K562 (cell line): ENCODE data around the gene RSPH9. TPM values are rescaled to one million over a fixed set of nuclear protein-coding genes. Genes with fewer than 3 reads are reported as not detected.
A peak's percentile ranks its signal among the peaks of the same experiment; 100 is the strongest.

ENCODE experiments used
- ATAC-seq: fragments of 200-7000 bp; cut with Tn5 transposase; 3 replicates; pipeline ENCODE4 v1.9.1; 2020; ENCODE audit warnings: moderate library complexity
- BruUV-seq: library from RNA; stranded (reverse); fragments of 400-500 nt; replicated peaks from 2 replicates; lab custom pipeline; 2021; lab: Mats Ljungman, UMichigan
- CTCF ChIA-PET: fragments of 300-600 bp; formaldehyde crosslinking; extraction: SDS; loops from one replicate; lab custom pipeline; 2021; ENCODE audit warnings: low intra/inter-chr PET ratio; lab: Yijun Ruan, JAX
- POLR2A ChIA-PET: fragments of 300-600, 350-650 bp; sonication (Branson Sonifier 250); formaldehyde crosslinking; extraction: SDS; loops from one replicate; lab custom pipeline; 2021; ENCODE audit warnings: antibody characterized with exemption, inconsistent platforms; lab: Yijun Ruan, JAX
- DNase-seq, 4 experiments: peaks; one replicate each; pipeline versions ENCODE4 v3.0.0 to v3.0.0-alpha.2; 2011 to 2018; ENCODE audit warnings: low spot score in 3 of 4, mixed read lengths in 3 of 4; ENCODE audit errors: extremely low read depth in 1 of 4
- FAIRE-seq: peaks from 2 replicates; lab custom pipeline; 2011; peaks lifted over from hg19 to GRCh38; lab: Jason Lieb, UNC
- H2AFZ ChIP-seq: 2 replicates; pipeline ENCODE4 v1.6.0; 2011; ENCODE audit warnings: low read depth, low read length, control low read depth, inconsistent platforms
- H3K27ac ChIP-seq: fragments of 200-600 bp; 3 replicates; pipeline ENCODE4 v1.8.0; 2011; ENCODE audit warnings: low read depth, mild to moderate bottlenecking, control low read depth, inconsistent platforms, low read length, moderate library complexity, mixed read lengths; ENCODE audit errors: extremely low read depth
- H3K27me3 ChIP-seq, 2 experiments: fragments of 300-600 bp in 1 of 2; 2 replicates in 1 of 2; 3 replicates in 1 of 2; pipeline versions ENCODE4 v1.6.0 to v1.8.0; 2011; ENCODE audit warnings: inconsistent platforms in 2 of 2, low read length in 2 of 2, mild to moderate bottlenecking in 1 of 2, mixed read lengths in 1 of 2, moderate library complexity in 1 of 2; ENCODE audit not compliant: control insufficient read depth in 2 of 2, insufficient read depth in 2 of 2
- H3K36me3 ChIP-seq: fragments of 300-600 bp; 3 replicates; pipeline ENCODE4 v1.8.0; 2011; ENCODE audit warnings: mild to moderate bottlenecking, low read length, inconsistent platforms; ENCODE audit not compliant: control insufficient read depth, insufficient read depth
- H3K4me1 ChIP-seq, 2 experiments: fragments of 200-600 bp in 1 of 2; replicated peaks in 1 of 2; 2 replicates in 1 of 2; 3 replicates in 1 of 2; pipeline versions ENCODE4 v1.5.1 to v1.8.0; 2011; ENCODE audit warnings: inconsistent platforms in 2 of 2, low read length in 2 of 2, mild to moderate bottlenecking in 1 of 2, mixed read lengths in 1 of 2, moderate library complexity in 1 of 2; ENCODE audit not compliant: control insufficient read depth in 2 of 2, insufficient read depth in 2 of 2
- H3K4me2 ChIP-seq: 2 replicates; pipeline ENCODE4 v1.6.1; 2011; ENCODE audit warnings: low read length, control low read depth, inconsistent platforms, mixed read lengths; ENCODE audit not compliant: insufficient read depth
- H3K4me3 ChIP-seq: fragments of 200-600 bp; sonication (generic), shearing (Covaris generic); 2 replicates; pipeline ENCODE4 v1.5.1; 2016; ENCODE audit warnings: control low read depth, inconsistent platforms
- H3K79me2 ChIP-seq: fragments of 200-600 bp; 3 replicates; pipeline ENCODE4 v1.8.0; 2011; ENCODE audit warnings: low read length, inconsistent platforms; ENCODE audit not compliant: control insufficient read depth, insufficient read depth
- H3K9ac ChIP-seq, 2 experiments: 2 replicates each; pipeline versions ENCODE4 v1.6.0 to v1.6.1; 2011; ENCODE audit warnings: low read depth in 2 of 2, low read length in 2 of 2, control low read depth in 1 of 2, inconsistent platforms in 1 of 2, mild to moderate bottlenecking in 1 of 2, mixed read lengths in 1 of 2; ENCODE audit not compliant: insufficient read depth in 1 of 2
- H3K9me1 ChIP-seq: one replicate; pipeline ENCODE4 v1.6.0; 2011; ENCODE audit warnings: inconsistent platforms, mild to moderate bottlenecking, low read length, moderate library complexity; ENCODE audit not compliant: control insufficient read depth, insufficient read depth
- H3K9me3 ChIP-seq: replicated peaks from 2 replicates; pipeline ENCODE4 v1.5.1; 2011; ENCODE audit warnings: low read depth, low read length, inconsistent platforms; ENCODE audit not compliant: control insufficient read depth, insufficient read depth
- H4K20me1 ChIP-seq: replicated peaks from 2 replicates; pipeline ENCODE4 v1.6.1; 2011; ENCODE audit warnings: low read length, inconsistent platforms, mixed read lengths; ENCODE audit not compliant: control insufficient read depth, insufficient read depth
- ATF4 ChIP-seq: fragments of 450-650 bp; formaldehyde crosslinking; IDR thresholded peaks from 2 replicates; pipeline ENCODE4 v1.4.0; 2022; ENCODE audit warnings: mild to moderate bottlenecking, moderate library complexity
- BRF2 ChIP-seq: IDR thresholded peaks from 3 replicates; pipeline ENCODE4 v1.6.1; 2011; ENCODE audit warnings: borderline replicate concordance, mild to moderate bottlenecking; ENCODE audit not compliant: insufficient read length, insufficient read depth
- FOXP1 ChIP-seq: sonication (generic); formaldehyde crosslinking; IDR thresholded peaks from 2 replicates; pipeline ENCODE4 v1.8.0; 2022; ENCODE audit warnings: mild to moderate bottlenecking, missing genetic modification reagents
- MYBL2 ChIP-seq, 2 experiments: fragments of 450-650 bp in 1 of 2; sonication (generic) in 1 of 2; formaldehyde crosslinking in 1 of 2; IDR thresholded peaks; 2 replicates each; pipeline versions ENCODE4 v1.6.1 to v1.8.1; 2017 to 2022; ENCODE audit warnings: borderline replicate concordance in 1 of 2, inconsistent platforms in 1 of 2, low read depth in 1 of 2, mild to moderate bottlenecking in 1 of 2, missing genetic modification reagents in 1 of 2, moderate library complexity in 1 of 2
- NELFE ChIP-seq: IDR thresholded peaks from 2 replicates; pipeline ENCODE4 v1.6.1; 2011; ENCODE audit warnings: mild to moderate bottlenecking; ENCODE audit not compliant: insufficient read depth, insufficient read length
- NFRKB ChIP-seq: fragments of 450-650 bp; IDR thresholded peaks from 2 replicates; pipeline ENCODE4 v1.6.1; 2016; ENCODE audit warnings: low read depth
- PATZ1 ChIP-seq: fragments of 250-450 bp; sonication (Bioruptor Pico); IDR thresholded peaks from 2 replicates; pipeline ENCODE4 v1.5.0; 2020; ENCODE audit warnings: mild to moderate bottlenecking, borderline replicate concordance
- PRPF4 ChIP-seq: fragments of 200-400 bp; formaldehyde crosslinking; IDR thresholded peaks from one replicate; pipeline ENCODE4 v1.6.1; 2017; ENCODE audit warnings: low read length, low read depth, mild to moderate bottlenecking; ENCODE audit not compliant: insufficient read depth, poor library complexity, severe bottlenecking
- TAF15 ChIP-seq: fragments of 200-400 bp; formaldehyde crosslinking; IDR thresholded peaks from 2 replicates; pipeline ENCODE4 v1.6.1; 2017; ENCODE audit warnings: mild to moderate bottlenecking, low read depth, low read length, moderate library complexity
- TCF7L2 ChIP-seq: fragments of 150-350 bp; IDR thresholded peaks from 2 replicates; pipeline ENCODE4 v1.6.1; 2016; ENCODE audit warnings: low read depth, mild to moderate bottlenecking, low read length, moderate library complexity
- ZNF232 ChIP-seq: sonication (generic); formaldehyde crosslinking; IDR thresholded peaks from 2 replicates; pipeline ENCODE4 v1.8.0; 2022; ENCODE audit warnings: mild to moderate bottlenecking, missing genetic modification reagents
- ZNF764 ChIP-seq: fragments of 250-450 bp; sonication (Bioruptor Pico); IDR thresholded peaks from 2 replicates; pipeline ENCODE4 v1.4.0; 2020; ENCODE audit warnings: low read depth, mild to moderate bottlenecking, moderate library complexity
- WGBS: fragments of 100-300 bp; shearing (Covaris generic); methylation state at CpG from one replicate; pipeline ENCODE4 v1.1.6; 2016; ENCODE audit warnings: low coverage, mixed read lengths; ENCODE audit not compliant: insufficient coverage; ENCODE audit errors: missing lambda C conversion rate; 5-methylcytosine and 5-hydroxymethylcytosine counted together
- in situ Hi-C: fragments of 300-500 bp; cut with MboI; formaldehyde crosslinking; loops from 4 replicates; pipeline ENCODE4 v1.15.0; 2018; ENCODE audit warnings: inconsistent platforms, mixed read lengths
- intact Hi-C: fragments of 100-400 bp; cut with micrococcal nuclease; formaldehyde crosslinking; loops from 2 replicates; pipeline ENCODE4 v1.14.2; 2022
- polyA plus RNA-seq, 8 experiments: library from polyadenylated mRNA; depleted of rRNA in 4 of 8; stranded (reverse) in 5 of 8; unstranded in 3 of 8; fragments of >200 nt; fragmentation: Nextera tagmentation in 2 of 8; fragmentation: Illumina TruSeq in 1 of 8; extraction: Ambion mirVana in 2 of 8; extraction: Trizol in 1 of 8; gene quantifications; 2 replicates each; pipeline versions ENCODE4 v1.2.1 to v1.2.3, GENCODE V29; 2011 to 2014; ENCODE audit warnings: inconsistent platforms in 1 of 8, missing spikeins in 1 of 8
- total RNA-seq, 7 experiments: library from RNA; depleted of rRNA in 6 of 7; stranded (reverse); fragments of >200 nt in 6 of 7; fragmentation: Illumina TruSeq in 2 of 7; extraction: Trizol in 2 of 7; gene quantifications; 2 replicates each; pipeline versions ENCODE4 v1.2.1 to v1.2.3, GENCODE V29; 2011 to 2021; ENCODE audit warnings: low replicate concordance in 1 of 7
- TF ChIP-seq, protein P1 (sequence below): sonication (generic); formaldehyde crosslinking; IDR thresholded peaks from 2 replicates; pipeline ENCODE4 v1.8.0; 2022; ENCODE audit warnings: missing genetic modification reagents, mild to moderate bottlenecking, borderline replicate concordance

The RSPH9 gene
- total and polyA plus RNA-seq, 9 of the 15 experiments (the other 6 are each of a cell fraction or from before 2014, with no cell fraction given), result 0.05 to 0.60 (median 0.39) TPM; not detected in 6

DNA sequence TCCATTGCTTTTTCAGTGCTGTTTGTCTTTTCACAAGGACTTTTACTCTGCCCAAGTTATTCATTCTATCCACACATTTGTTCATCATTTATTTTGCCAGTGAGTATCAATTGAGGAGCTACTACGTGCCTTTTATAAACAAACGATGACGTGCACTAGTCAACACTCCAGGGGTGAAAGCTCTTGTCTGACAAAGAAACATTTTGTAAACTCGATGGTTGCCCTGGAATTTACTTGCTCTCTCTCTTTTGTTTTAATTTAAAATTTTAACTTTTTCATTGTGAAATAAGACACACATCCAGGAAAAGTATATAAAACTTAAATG, 51.1 kb downstream of the RSPH9 start:
- Histone ChIP-seq H3K4me1 (peaks cover 0 to 15% of the 10 kb centered on the region in 2 experiments; a peak in 4 of 5 replicates), H3K27ac (no peak overlapping the region), H3K9me3 (no peaks in the 10 kb centered on the region), H3K4me2 (no peak overlapping the region), H4K20me1 (no peaks in the 10 kb centered on the region), H3K9me1 (no peaks in the 10 kb centered on the region), H3K9ac (no peak overlapping the region), H2AFZ (peak overlapping the region; percentile 75; the same call in 1 of the 2 replicates), H3K79me2 (no peaks in the 10 kb centered on the region), H3K27me3 (no peaks in the 10 kb centered on the region), H3K36me3 (no peaks in the 10 kb centered on the region), H3K4me3 (no peak overlapping the region)
- DNase-seq, result no peak
- in situ Hi-C loops, result no loop called here
- WGBS, result 77% methylated on average over 4 of the region's 4 CpGs
- intact Hi-C loops, result no loop called here
- CTCF ChIA-PET, result no interaction called here
- POLR2A ChIA-PET, result interaction anchor here (0.6 to 2.1 kb wide), 4 partner anchors 8 to 381 kb away, joined by 3 to 7 read pairs (median 4); partner anchors contain the start of gene MRPS18A
- no peak for ATAC-seq
- BruUV-seq, result no TSS peak
- TF ChIP-seq ATF4, result no peak
- TF ChIP-seq NELFE, result no peak
- TF ChIP-seq NFRKB, result no peak
- TF ChIP-seq, protein P1, sequence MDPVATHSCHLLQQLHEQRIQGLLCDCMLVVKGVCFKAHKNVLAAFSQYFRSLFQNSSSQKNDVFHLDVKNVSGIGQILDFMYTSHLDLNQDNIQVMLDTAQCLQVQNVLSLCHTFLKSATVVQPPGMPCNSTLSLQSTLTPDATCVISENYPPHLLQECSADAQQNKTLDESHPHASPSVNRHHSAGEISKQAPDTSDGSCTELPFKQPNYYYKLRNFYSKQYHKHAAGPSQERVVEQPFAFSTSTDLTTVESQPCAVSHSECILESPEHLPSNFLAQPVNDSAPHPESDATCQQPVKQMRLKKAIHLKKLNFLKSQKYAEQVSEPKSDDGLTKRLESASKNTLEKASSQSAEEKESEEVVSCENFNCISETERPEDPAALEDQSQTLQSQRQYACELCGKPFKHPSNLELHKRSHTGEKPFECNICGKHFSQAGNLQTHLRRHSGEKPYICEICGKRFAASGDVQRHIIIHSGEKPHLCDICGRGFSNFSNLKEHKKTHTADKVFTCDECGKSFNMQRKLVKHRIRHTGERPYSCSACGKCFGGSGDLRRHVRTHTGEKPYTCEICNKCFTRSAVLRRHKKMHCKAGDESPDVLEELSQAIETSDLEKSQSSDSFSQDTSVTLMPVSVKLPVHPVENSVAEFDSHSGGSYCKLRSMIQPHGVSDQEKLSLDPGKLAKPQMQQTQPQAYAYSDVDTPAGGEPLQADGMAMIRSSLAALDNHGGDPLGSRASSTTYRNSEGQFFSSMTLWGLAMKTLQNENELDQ (CRISPR knock-in tag), result no peak
- no peak for TF ChIP-seq FOXP1
- TF ChIP-seq ZNF232, result no peak
- no peak for TF ChIP-seq MYBL2 (IDR thresholded peaks at IDR 0.05; ENCODE audit: low read depth)
- TF ChIP-seq MYBL2 (CRISPR knock-in tag; IDR thresholded peaks at IDR 0.05; ENCODE audit: borderline replicate concordance), result no peak
- no peak for TF ChIP-seq PATZ1 (CRISPR knock-in tag)
- no peak for TF ChIP-seq BRF2
- no peak for TF ChIP-seq PRPF4
- TF ChIP-seq TCF7L2, result no peak
- TF ChIP-seq ZNF764 (CRISPR knock-in tag), result no peak
- no peak for TF ChIP-seq TAF15
- no peak for FAIRE-seq
